Chondrocyte (in vitro differentiated cells): ENCODE results near the gene TRIML2. TPM values are rescaled to one million over a fixed set of nuclear protein-coding genes. Genes with fewer than 3 reads are reported as not detected.

ENCODE experiments used
- DNase-seq: peaks from one replicate; pipeline ENCODE4 v3.0.0; 2021; ENCODE audit warnings: mixed read lengths, low spot score
- H3K27ac Mint-ChIP-seq: one replicate; pipeline ENCODE4 v1.8.0; 2021; ENCODE audit warnings: mild to moderate bottlenecking, moderate library complexity, mixed read lengths; ENCODE audit not compliant: unreplicated experiment
- H3K27me3 Mint-ChIP-seq: 2 replicates; pipeline ENCODE4 v1.8.0; 2021; ENCODE audit warnings: low read depth, mixed read lengths
- H3K36me3 Mint-ChIP-seq: 2 replicates; pipeline ENCODE4 v1.8.0; 2021; ENCODE audit warnings: low read depth, mixed read lengths
- H3K4me1 Mint-ChIP-seq: 2 replicates; pipeline ENCODE4 v1.8.0; 2021; ENCODE audit warnings: low read depth, mild to moderate bottlenecking, mixed read lengths
- H3K4me3 Mint-ChIP-seq: one replicate; pipeline ENCODE4 v1.8.0; 2021; ENCODE audit warnings: mild to moderate bottlenecking, moderate library complexity, mixed read lengths; ENCODE audit not compliant: unreplicated experiment
- H3K9me3 Mint-ChIP-seq: 2 replicates; pipeline ENCODE4 v1.8.0; 2021; ENCODE audit warnings: low read depth, mixed read lengths
- total RNA-seq: library from RNA; stranded (reverse); gene quantifications from 3 replicates; pipeline ENCODE4 v1.2.1, GENCODE V29; 2021
- TF ChIP-seq, protein P1 (sequence below): fragments of 200-600 bp; sonication (generic); IDR thresholded peaks from 2 replicates; pipeline ENCODE4 v1.5.0; 2021; ENCODE audit warnings: antibody characterized with exemption, mild to moderate bottlenecking, moderate library complexity

Gene TRIML2
- total RNA-seq, 1 donor from 2014 or later: 1.1 TPM

DNA sequence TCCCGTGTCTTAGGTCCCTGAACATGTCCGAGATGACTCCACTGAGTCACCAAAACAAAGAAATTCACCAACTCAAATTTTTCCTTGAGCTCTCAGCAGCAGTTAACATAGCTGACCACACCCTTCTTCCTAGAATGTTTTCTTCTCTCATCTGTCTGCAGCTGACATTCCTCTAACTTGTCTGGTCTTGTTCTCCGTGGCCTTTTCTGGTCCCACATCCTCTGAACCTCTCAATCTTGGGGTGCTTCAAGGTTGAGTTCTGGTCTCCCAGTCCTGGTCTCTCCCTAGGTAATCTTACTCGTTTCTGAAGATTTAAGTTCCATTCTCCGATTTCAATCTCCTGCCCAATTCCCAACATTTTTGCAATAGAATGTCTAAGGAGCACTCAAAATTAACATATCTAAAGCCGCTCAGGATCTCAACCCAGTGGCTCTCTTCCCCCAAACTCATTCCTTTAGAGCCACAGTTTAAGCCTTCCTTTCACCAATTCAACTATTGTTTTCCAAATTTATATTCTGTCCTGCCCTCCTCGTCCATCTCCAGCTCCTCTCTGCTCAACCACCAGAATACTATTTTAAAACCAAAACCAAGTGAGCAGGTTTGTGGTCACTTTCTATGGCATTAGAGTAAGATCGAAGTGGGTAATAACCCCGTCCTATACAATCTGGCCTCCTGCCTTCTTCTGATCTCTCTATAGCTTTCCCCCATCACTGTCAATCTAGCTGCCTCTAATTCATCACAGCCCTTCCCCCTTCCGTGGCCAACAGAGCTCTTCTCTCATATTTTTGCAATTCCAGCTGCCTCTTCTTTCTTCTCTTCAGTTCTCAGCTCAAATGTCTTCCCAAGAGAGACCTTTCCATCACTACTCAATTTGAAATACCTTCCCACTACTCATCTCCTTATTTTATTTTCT is 1.2 kb downstream of the TRIML2 start:
- TF ChIP-seq, protein P1, sequence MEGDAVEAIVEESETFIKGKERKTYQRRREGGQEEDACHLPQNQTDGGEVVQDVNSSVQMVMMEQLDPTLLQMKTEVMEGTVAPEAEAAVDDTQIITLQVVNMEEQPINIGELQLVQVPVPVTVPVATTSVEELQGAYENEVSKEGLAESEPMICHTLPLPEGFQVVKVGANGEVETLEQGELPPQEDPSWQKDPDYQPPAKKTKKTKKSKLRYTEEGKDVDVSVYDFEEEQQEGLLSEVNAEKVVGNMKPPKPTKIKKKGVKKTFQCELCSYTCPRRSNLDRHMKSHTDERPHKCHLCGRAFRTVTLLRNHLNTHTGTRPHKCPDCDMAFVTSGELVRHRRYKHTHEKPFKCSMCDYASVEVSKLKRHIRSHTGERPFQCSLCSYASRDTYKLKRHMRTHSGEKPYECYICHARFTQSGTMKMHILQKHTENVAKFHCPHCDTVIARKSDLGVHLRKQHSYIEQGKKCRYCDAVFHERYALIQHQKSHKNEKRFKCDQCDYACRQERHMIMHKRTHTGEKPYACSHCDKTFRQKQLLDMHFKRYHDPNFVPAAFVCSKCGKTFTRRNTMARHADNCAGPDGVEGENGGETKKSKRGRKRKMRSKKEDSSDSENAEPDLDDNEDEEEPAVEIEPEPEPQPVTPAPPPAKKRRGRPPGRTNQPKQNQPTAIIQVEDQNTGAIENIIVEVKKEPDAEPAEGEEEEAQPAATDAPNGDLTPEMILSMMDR: no peak
- Mint-ChIP-seq H3K27me3 (no peaks in the 10 kb centered on the region), H3K36me3 (peaks cover 1% of the 10 kb centered on the region), H3K9me3 (no peaks in the 10 kb centered on the region), H3K4me3 (no peak overlapping the region), H3K4me1 (peaks cover 37% of the 10 kb centered on the region), H3K27ac (peak overlapping the region; percentile 79)
- no peak for DNase-seq

DNA sequence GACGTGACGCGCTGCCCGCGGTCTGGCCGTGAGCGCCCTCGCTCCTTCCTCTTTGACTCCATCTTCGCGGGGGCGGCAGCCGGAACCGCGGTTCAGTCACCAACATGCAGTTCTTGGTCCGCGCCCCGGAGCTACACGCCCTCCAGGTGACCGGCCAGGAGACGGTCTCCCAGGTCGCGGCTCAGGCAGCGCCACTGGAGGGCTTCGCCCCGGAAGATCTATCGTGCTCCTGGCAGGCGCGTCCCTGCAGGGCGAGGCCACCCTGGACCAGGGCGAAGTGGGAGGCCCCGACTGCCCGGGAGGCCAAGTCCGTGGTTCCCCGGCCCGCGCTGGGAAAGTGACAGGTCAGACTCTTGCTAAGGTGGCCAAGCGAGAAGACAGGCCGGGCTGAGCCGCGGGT is 2.9 kb downstream of the TRIML2 start:
- H3K4me3 Mint-ChIP-seq: no peak overlapping the region
- no peaks in the 10 kb centered on the region for H3K9me3 Mint-ChIP-seq
- no peak overlapping the region for H3K27ac Mint-ChIP-seq
- peak; percentile 91 for DNase-seq
- peaks cover 36% of the 10 kb centered on the region for H3K4me1 Mint-ChIP-seq
- no peaks in the 10 kb centered on the region for H3K27me3 Mint-ChIP-seq
- H3K36me3 Mint-ChIP-seq: peaks cover 1% of the 10 kb centered on the region
- TF ChIP-seq, protein P1: no peak

DNA sequence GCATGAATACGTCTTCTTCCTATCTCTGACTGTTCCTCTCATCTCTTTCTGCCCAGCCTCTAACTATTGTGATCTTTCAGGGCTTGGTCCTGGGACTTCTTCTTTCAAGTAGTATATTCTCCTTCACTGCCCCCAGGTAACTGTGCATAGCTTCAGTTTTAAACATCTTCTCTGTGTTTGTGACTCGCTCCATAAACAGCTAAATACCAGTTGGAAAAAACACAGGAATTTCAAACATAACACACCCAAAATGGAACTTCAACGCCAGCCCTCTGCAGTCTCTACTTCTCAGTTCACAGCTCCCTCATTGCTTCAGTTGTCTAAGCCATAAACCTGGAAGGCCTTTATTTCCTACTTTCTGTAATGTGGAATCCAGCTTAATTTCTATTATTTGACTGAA is 16.6 kb downstream of the TRIML2 start:
- Mint-ChIP-seq H3K27ac (no peak overlapping the region), H3K9me3 (no peaks in the 10 kb centered on the region), H3K4me3 (no peak overlapping the region), H3K27me3 (no peaks in the 10 kb centered on the region), H3K4me1 (peaks cover 11% of the 10 kb centered on the region), H3K36me3 (no peaks in the 10 kb centered on the region)
- DNase-seq: no peak
- TF ChIP-seq, protein P1: no peak

DNA sequence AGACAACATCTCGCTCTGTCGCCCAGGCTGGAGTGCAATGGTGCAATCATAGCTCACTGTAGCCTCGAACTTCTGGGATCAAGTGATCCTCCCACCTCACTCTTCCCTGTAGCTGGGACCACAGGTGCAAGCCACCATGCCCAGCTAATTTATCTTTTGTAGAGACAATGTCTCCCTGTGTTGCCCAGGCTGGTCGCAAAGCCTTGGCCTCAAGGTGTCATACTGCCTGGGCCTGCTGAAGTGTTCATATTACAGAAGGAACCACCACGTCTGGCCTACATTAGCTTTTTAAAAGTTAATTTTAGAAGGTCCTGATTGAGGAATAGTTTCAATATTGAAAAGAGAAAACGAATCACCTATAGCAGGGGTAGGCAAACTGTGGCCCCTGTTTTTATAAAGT is 22.5 kb downstream of the TRIML2 start:
- Mint-ChIP-seq H3K4me1 (no peaks in the 10 kb centered on the region), H3K27me3 (no peaks in the 10 kb centered on the region), H3K4me3 (no peak overlapping the region), H3K27ac (no peak overlapping the region), H3K9me3 (no peaks in the 10 kb centered on the region), H3K36me3 (no peaks in the 10 kb centered on the region)
- TF ChIP-seq, protein P1: no peak
- DNase-seq: no peak

DNA sequence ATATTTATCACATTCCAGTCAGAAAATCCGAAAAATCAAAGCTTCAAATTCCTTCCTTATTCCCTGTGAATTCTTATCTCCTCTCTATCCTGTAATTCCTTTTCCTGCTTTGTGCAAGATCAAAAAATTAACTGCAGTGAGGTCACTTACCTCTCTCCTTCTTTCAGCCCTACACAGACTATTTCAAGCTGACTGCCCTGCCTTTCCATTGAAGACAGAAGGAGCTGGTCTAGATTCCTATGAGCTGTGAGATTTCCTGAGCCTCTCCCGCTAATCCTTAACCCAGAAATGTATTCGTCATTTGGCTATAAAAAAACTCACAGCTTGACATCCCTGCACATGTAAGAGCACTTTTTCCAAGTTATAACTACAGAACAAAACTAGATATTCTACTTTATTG is 26.6 kb downstream of the TRIML2 start:
- H3K9me3 Mint-ChIP-seq: no peaks in the 10 kb centered on the region
- peaks cover 7% of the 10 kb centered on the region for H3K4me1 Mint-ChIP-seq
- TF ChIP-seq, protein P1: no peak
- no peak for DNase-seq
- H3K36me3 Mint-ChIP-seq: no peaks in the 10 kb centered on the region
- no peak overlapping the region for H3K4me3 Mint-ChIP-seq
- no peaks in the 10 kb centered on the region for H3K27me3 Mint-ChIP-seq
- no peak overlapping the region for H3K27ac Mint-ChIP-seq
